Measurements from ENCODE around the gene MAB21L3. TPM values are rescaled to one million over a fixed set of nuclear protein-coding genes. Genes with fewer than 3 reads are reported as not detected.

The MAB21L3 gene
- total and polyA plus RNA-seq, 2 experiments from 2014 or later = not detected

DNA sequence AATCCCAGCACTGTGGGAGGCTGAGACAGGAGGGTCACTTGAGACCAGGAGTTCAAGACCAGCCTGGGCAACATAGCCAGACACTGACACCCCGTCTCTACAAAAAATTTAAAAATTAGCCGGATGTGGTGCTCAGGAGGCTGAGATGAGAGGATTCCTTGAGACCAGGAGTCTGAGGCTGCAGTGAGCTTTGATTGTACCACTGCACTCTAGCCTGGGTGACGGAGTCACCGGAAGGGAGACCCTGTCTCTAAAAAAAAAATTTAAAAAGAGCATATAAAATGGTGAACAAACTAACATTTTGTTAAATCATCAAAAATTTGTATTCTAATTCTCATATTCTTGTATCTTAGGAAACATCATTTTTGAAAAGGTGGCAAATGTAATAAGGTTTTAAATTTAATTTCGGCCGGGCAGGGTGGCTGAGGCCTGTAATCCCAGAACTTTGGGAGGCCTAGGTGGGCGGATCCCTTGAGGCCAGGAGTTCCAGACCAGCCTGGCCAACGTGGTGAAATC, 27.1 kb downstream of the MAB21L3 start:
- no peak overlapping the region for H3K27ac ChIP-seq (ENCODE audit: low read depth)
- no peaks in the 10 kb centered on the region for H3F3A ChIP-seq (replicated peaks; ENCODE audit: low read depth)
- H3K4me2 ChIP-seq = no peak overlapping the region
- H3K9me2 ChIP-seq (ENCODE audit: insufficient read depth) = no peaks in the 10 kb centered on the region
- no peak overlapping the region for H3K4me3 ChIP-seq
- H3K27me3 Mint-ChIP-seq (ENCODE audit: insufficient read depth, low read depth, poor library complexity) = peaks cover 6% of the 10 kb centered on the region
- no peak for TF ChIP-seq ZNF114 (CRISPR knock-in tag; IDR thresholded peaks at IDR 0.05)
- no peak for TF ChIP-seq NANOG (IDR thresholded peaks at IDR 0.05; ENCODE audit: borderline replicate concordance)
- no peak for TF ChIP-seq EZH2 (IDR thresholded peaks at IDR 0.05; ENCODE audit: low read depth, unreplicated experiment)
- TF ChIP-seq CREB1 (CRISPR knock-in tag; IDR thresholded peaks at IDR 0.05; ENCODE audit: low read depth) = no peak
- no peak for TF ChIP-seq POLR2AphosphoS5 (IDR thresholded peaks at IDR 0.05; ENCODE audit: low read depth)
- TF ChIP-seq, protein P1, sequence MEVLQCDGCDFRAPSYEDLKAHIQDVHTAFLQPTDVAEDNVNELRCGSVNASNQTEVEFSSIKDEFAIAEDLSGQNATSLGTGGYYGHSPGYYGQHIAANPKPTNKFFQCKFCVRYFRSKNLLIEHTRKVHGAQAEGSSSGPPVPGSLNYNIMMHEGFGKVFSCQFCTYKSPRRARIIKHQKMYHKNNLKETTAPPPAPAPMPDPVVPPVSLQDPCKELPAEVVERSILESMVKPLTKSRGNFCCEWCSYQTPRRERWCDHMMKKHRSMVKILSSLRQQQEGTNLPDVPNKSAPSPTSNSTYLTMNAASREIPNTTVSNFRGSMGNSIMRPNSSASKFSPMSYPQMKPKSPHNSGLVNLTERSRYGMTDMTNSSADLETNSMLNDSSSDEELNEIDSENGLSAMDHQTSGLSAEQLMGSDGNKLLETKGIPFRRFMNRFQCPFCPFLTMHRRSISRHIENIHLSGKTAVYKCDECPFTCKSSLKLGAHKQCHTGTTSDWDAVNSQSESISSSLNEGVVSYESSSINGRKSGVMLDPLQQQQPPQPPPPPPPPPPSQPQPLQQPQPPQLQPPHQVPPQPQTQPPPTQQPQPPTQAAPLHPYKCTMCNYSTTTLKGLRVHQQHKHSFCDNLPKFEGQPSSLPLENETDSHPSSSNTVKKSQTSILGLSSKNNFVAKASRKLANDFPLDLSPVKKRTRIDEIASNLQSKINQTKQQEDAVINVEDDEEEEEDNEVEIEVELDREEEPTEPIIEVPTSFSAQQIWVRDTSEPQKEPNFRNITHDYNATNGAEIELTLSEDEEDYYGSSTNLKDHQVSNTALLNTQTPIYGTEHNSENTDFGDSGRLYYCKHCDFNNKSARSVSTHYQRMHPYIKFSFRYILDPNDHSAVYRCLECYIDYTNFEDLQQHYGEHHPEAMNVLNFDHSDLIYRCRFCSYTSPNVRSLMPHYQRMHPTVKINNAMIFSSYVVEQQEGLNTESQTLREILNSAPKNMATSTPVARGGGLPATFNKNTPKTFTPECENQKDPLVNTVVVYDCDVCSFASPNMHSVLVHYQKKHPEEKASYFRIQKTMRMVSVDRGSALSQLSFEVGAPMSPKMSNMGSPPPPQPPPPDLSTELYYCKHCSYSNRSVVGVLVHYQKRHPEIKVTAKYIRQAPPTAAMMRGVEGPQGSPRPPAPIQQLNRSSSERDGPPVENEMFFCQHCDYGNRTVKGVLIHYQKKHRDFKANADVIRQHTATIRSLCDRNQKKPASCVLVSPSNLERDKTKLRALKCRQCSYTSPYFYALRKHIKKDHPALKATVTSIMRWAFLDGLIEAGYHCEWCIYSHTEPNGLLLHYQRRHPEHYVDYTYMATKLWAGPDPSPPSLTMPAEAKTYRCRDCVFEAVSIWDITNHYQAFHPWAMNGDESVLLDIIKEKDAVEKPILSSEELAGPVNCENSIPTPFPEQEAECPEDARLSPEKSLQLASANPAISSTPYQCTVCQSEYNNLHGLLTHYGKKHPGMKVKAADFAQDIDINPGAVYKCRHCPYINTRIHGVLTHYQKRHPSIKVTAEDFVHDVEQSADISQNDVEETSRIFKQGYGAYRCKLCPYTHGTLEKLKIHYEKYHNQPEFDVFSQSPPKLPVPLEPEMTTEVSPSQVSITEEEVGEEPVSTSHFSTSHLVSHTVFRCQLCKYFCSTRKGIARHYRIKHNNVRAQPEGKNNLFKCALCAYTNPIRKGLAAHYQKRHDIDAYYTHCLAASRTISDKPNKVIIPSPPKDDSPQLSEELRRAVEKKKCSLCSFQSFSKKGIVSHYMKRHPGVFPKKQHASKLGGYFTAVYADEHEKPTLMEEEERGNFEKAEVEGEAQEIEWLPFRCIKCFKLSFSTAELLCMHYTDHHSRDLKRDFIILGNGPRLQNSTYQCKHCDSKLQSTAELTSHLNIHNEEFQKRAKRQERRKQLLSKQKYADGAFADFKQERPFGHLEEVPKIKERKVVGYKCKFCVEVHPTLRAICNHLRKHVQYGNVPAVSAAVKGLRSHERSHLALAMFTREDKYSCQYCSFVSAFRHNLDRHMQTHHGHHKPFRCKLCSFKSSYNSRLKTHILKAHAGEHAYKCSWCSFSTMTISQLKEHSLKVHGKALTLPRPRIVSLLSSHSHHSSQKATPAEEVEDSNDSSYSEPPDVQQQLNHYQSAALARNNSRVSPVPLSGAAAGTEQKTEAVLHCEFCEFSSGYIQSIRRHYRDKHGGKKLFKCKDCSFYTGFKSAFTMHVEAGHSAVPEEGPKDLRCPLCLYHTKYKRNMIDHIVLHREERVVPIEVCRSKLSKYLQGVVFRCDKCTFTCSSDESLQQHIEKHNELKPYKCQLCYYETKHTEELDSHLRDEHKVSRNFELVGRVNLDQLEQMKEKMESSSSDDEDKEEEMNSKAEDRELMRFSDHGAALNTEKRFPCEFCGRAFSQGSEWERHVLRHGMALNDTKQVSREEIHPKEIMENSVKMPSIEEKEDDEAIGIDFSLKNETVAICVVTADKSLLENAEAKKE (CRISPR knock-in tag; IDR thresholded peaks at IDR 0.05) = no peak
- TF ChIP-seq, protein P2, sequence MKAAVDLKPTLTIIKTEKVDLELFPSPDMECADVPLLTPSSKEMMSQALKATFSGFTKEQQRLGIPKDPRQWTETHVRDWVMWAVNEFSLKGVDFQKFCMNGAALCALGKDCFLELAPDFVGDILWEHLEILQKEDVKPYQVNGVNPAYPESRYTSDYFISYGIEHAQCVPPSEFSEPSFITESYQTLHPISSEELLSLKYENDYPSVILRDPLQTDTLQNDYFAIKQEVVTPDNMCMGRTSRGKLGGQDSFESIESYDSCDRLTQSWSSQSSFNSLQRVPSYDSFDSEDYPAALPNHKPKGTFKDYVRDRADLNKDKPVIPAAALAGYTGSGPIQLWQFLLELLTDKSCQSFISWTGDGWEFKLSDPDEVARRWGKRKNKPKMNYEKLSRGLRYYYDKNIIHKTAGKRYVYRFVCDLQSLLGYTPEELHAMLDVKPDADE (IDR thresholded peaks at IDR 0.05) = no peak
- TF ChIP-seq EZH2phosphoT487 (IDR thresholded peaks at IDR 0.05; ENCODE audit: unreplicated experiment) = no peak
- TF ChIP-seq JUNB (IDR thresholded peaks at IDR 0.05; ENCODE audit: unreplicated experiment) = no peak
- no peak for TF ChIP-seq STAT1 (IDR thresholded peaks at IDR 0.05; ENCODE audit: unreplicated experiment)
- TF ChIP-seq, protein P3, sequence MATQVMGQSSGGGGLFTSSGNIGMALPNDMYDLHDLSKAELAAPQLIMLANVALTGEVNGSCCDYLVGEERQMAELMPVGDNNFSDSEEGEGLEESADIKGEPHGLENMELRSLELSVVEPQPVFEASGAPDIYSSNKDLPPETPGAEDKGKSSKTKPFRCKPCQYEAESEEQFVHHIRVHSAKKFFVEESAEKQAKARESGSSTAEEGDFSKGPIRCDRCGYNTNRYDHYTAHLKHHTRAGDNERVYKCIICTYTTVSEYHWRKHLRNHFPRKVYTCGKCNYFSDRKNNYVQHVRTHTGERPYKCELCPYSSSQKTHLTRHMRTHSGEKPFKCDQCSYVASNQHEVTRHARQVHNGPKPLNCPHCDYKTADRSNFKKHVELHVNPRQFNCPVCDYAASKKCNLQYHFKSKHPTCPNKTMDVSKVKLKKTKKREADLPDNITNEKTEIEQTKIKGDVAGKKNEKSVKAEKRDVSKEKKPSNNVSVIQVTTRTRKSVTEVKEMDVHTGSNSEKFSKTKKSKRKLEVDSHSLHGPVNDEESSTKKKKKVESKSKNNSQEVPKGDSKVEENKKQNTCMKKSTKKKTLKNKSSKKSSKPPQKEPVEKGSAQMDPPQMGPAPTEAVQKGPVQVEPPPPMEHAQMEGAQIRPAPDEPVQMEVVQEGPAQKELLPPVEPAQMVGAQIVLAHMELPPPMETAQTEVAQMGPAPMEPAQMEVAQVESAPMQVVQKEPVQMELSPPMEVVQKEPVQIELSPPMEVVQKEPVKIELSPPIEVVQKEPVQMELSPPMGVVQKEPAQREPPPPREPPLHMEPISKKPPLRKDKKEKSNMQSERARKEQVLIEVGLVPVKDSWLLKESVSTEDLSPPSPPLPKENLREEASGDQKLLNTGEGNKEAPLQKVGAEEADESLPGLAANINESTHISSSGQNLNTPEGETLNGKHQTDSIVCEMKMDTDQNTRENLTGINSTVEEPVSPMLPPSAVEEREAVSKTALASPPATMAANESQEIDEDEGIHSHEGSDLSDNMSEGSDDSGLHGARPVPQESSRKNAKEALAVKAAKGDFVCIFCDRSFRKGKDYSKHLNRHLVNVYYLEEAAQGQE (IDR thresholded peaks at IDR 0.05; ENCODE audit: unreplicated experiment) = no peak
- TF ChIP-seq, protein P4, sequence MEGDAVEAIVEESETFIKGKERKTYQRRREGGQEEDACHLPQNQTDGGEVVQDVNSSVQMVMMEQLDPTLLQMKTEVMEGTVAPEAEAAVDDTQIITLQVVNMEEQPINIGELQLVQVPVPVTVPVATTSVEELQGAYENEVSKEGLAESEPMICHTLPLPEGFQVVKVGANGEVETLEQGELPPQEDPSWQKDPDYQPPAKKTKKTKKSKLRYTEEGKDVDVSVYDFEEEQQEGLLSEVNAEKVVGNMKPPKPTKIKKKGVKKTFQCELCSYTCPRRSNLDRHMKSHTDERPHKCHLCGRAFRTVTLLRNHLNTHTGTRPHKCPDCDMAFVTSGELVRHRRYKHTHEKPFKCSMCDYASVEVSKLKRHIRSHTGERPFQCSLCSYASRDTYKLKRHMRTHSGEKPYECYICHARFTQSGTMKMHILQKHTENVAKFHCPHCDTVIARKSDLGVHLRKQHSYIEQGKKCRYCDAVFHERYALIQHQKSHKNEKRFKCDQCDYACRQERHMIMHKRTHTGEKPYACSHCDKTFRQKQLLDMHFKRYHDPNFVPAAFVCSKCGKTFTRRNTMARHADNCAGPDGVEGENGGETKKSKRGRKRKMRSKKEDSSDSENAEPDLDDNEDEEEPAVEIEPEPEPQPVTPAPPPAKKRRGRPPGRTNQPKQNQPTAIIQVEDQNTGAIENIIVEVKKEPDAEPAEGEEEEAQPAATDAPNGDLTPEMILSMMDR (conservative IDR thresholded peaks at IDR 0.05; ENCODE audit: low read depth in 2 of 2) = no peak
- no peaks in the 10 kb centered on the region for H3K36me3 ChIP-seq (ENCODE audit: insufficient read depth)
- H3K79me2 ChIP-seq (replicated peaks; ENCODE audit: insufficient read depth) = no peaks in the 10 kb centered on the region
- peaks cover under 1% of the 10 kb centered on the region; the same call in 1 of the 3 replicates for H3K9me3 Mint-ChIP-seq
- ATAC-seq (no peak), DNase-seq (ENCODE audit: low spot score) (no peak)
- peak overlapping the region; percentile 79 for H2AFZ ChIP-seq
- no peak overlapping the region for H3K27ac Mint-ChIP-seq
- no peaks in the 10 kb centered on the region for H3K27me3 ChIP-seq (ENCODE audit: insufficient read depth)
- no peaks in the 10 kb centered on the region for H3K36me3 Mint-ChIP-seq (ENCODE audit: low read depth)
- no peaks in the 10 kb centered on the region for H3K4me1 ChIP-seq (ENCODE audit: insufficient read depth)
- no peak overlapping the region for H3K4me3 Mint-ChIP-seq
- no peaks in the 10 kb centered on the region for H4K20me1 ChIP-seq (replicated peaks; ENCODE audit: insufficient read depth)
- peaks cover 3% of the 10 kb centered on the region; the same call in 1 of the 3 replicates for H3K4me1 Mint-ChIP-seq

Measured in GM23338 (cell line).